Activated CD8-positive, alpha-beta memory T cell treated with anti-CD3 and anti-CD28 coated beads, Interleukin-2, amount 50 U/mL, for 4 hours (primary cell): ENCODE results near the gene BDKRB2.

Experiments
- DNase-seq: peaks from one replicate; pipeline ENCODE4 v3.0.0-alpha.2; 2020

The BDKRB2 gene

GRCh38 chr14:96274122-96274521, 69.5 kb downstream of the BDKRB2 start:
- no peak for DNase-seq

GRCh38 chr14:96274543-96274942, 69.9 kb downstream of the BDKRB2 start:
- DNase-seq: no peak

GRCh38 chr14:96275177-96276112, 70.8 kb downstream of the BDKRB2 start:
- DNase-seq: peak; percentile 66

- no peak for DNase-seq
Measured at GRCh38 chr14:96277890-96278289, 73.3 kb downstream of the BDKRB2 start.

- DNase-seq: no peak
Measured at GRCh38 chr14:96279564-96279963, 74.9 kb downstream of the BDKRB2 start.

GRCh38 chr14:96280104-96280503, 75.5 kb downstream of the BDKRB2 start:
- no peak for DNase-seq

GRCh38 chr14:96281486-96281885, 76.8 kb downstream of the BDKRB2 start:
- no peak for DNase-seq

GRCh38 chr14:96284008-96284407, 79.4 kb downstream of the BDKRB2 start:
- DNase-seq: no peak

GRCh38 chr14:96284430-96284829, 79.8 kb downstream of the BDKRB2 start:
- no peak for DNase-seq

- DNase-seq: no peak
Measured at GRCh38 chr14:96285667-96286066, 81.0 kb downstream of the BDKRB2 start.

- DNase-seq: no peak
Measured at GRCh38 chr14:96286251-96286650, 81.6 kb downstream of the BDKRB2 start.

GRCh38 chr14:96287856-96288255, 83.2 kb downstream of the BDKRB2 start:
- no peak for DNase-seq
